Activated CD8-positive, alpha-beta memory T cell treated with anti-CD3 and anti-CD28 coated beads for 4 hours (primary cell): ENCODE measurements around the gene VWA8.
"Not testable (repeated sequence)": the region's sequence is repeated elsewhere in the genome, so short reads cannot be mapped to it uniquely, and the experiment has no call there.

Experiments used
- DNase-seq, 2 donors: peaks; one replicate each; pipeline ENCODE4 v3.0.0-alpha.2; 2020; ENCODE audit warnings: low read depth in 2 of 2

The VWA8 gene

DNA sequence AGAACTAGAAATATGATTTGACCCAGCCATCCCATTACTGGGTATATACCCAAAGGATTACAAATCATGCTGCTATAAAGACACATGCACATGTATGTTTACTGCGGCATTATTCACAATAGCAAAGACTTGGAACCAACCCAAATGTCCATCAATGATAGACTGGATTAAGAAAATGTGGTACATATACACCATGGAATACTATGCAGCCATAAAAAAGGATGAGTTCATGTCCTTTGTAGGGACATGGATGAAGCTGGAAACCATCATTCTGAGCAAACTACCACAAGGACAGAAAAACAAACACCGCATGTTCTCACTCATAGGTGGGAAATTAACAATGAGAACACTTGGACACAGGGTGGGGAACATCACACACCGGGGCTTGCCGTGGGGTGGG lies 38.0 kb downstream of the VWA8 start:
- not testable (repeated sequence) for DNase-seq

- no peak for DNase-seq
These were observed 41.0 kb downstream of the VWA8 start for GRCh38 chr13:41919741-41920487.

DNA sequence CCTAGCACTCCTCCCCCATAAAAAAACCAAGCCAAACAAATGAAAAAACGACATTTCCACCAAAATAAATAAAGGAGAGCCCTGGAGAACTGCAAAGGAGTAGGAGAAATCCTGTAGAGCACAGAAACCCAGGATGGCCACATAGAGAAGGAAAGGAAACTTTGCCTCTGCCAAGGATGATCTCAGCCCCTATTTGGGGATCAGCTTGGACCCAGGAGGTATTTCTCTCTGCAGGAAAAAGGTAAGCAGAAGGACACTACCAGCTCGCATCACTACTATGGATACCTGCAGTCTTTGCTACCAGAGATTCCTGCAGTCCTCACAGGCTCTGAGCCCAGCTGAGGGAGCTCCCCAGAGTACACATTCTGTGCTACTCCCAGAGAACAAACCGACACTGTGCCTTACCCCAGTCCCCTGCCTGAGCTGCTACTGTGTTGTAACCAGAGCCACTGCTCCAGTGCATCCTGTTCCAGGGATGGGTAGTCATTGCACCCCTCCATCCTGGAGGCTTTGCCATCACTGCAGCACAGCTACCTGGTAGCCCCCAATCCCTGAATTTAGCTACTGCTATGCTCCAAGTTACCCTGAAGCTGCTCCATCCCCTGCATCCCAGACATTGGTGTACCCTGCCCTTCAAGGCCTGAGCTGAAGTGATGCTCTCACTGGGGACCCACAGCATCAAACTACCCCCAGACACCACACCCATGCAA lies 41.7 kb downstream of the VWA8 start:
- DNase-seq: no peak

DNA sequence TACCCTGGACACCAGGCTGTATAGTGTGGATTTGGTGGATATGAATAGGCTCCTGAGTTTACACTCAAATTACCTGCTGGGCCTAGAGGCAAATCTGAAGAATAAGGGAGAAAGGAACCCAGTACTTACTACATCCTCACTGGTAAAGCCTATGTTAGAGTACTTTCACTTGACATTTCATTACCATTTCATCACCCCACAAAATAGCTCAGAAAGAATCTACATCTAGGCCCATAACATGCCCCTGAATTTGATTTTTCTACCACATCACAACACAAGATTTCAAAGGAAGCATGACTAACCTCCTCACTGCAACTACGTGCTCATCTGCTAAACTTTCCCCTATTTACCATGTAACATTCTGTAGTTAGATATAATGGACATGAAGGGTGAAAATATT lies 43.3 kb downstream of the VWA8 start:
- DNase-seq: no peak

DNA sequence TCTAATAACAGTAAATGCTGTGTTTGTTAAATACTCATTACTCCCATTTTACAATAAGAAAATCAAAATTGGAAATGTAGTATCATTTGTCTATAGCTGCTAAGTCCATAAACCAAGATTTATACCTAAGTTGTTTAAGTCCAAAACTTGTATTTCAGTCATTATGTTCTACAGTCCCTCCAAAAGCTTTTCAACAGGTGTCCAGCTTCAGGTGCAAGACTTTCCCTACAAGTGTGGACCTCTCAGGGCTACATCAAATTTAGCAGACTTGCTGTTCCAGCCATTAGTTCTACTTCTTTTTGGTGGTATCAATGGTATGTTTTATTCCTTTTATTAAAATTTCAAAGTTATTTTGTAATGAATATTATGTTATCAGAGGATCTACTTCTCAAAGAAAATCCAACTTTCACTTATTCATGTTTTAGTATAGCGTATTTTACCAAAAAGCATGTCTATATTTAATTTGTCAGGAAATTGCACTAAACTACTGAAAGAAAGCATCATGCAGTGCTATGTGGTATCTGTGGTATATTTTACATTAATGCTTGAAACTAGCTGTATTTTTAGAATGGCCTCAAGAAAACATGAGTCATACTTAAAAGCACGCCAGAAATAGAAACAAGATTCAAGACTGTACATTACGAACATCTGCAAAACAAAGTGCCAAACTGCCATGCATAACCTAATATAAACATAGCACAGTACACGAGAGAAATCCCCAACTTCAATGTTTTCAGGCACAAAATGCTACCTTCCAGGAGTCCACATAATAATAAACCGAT lies 44.5 kb downstream of the VWA8 start:
- DNase-seq: no peak

- DNase-seq: no peak
These were observed 45.8 kb downstream of the VWA8 start for GRCh38 chr13:41915081-41915480.

DNA sequence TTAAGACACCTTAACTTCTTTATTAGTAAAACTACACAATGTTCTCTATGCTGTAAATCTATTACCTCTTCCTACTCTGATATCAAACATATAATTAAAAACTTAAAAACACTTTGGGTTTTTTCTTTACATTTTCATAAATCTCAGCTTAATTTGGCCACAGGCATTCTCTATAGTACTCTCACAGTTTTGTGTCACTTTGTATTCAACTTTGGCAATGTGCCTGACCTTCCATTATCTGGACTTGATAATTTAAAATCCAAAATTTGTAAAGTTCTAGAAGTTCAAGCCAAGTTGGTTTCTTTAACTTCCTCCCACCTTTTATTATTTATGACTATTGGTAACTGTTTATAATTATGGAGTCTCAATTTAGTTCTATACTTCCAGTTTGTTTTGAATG lies 46.4 kb downstream of the VWA8 start:
- DNase-seq: no peak

DNA sequence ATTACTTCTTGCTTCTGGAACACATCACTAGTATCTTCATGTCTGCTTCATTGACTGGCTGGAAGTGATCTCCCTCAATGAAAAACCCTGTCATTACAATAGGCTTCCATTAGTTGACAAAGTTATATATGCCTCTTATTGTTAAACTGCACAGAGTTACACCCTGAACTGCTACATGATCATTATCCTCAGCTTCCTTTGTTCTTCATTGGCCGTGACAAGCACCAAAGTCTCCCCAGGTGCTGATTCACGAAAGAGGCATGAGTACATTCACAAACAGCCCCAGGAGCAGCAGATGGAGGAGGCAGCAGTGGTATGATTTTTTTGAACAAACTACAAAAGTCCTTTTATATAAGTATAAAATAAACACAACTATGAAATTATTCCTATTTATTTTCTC lies 51.4 kb downstream of the VWA8 start:
- DNase-seq: no peak

GRCh38 chr13:41905600-41906254 lies 55.2 kb downstream of the VWA8 start:
- DNase-seq: no peak

DNA sequence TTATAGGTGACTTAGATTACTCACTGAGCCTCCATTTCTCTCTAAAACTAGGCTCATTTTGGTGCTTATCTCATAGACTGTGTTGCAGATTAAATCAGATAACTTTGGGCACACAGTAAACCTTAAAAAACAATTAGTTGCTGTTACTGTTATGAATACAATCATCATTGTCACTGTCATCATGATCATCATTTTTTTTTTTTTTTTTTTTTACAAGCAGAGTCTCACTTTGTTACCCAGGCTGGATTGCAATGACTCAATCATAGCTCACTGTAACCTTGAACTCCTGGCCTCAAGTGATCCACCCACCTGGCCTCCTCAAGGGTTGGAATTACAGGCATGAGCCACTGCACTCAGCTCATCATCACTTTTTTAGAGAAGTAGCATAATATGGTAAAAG lies 60.0 kb downstream of the VWA8 start:
- DNase-seq: no peak

- not testable (repeated sequence) for DNase-seq
These were observed 62.5 kb downstream of the VWA8 start for GRCh38 chr13:41898411-41898810.

- DNase-seq: no peak
These were observed 63.8 kb downstream of the VWA8 start for GRCh38 chr13:41897126-41897525.

DNA sequence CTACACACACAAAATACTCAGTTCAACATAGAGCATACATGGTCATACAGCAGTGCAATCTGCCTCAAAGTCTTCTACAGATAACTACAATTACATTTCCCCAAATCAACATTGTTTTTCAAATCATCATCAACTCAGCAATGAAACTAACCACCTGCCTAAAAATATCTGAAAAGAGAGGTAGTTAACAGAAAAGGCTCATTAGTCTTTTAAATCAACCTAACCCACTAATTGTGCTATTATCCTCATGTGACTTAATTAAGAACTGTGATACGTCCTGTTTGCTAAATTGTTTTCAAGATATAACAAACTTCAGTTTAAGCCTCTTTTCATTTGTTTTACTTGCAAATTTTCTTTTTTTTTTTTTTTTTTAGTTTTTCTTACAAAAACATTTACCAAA lies 65.4 kb downstream of the VWA8 start:
- no peak for DNase-seq

DNA sequence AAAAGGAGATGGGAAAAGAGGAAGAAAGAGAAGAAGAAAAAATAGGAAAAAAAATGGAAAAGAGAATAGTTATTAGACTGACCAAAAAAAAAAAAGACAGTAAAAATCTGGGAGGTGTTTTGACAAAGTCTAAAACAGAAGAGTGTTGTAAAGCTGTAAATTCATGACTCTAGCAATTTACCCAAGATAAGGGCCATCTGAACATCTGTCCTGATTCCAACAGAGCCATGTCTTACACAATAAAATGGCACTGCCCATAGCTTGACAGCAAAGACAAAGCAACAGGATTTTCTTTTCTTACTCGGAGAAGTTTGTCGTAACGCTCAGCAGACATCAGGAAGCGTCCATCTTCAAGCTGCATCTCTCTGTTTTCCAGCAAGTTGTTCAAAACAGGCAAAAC lies 69.8 kb downstream of the VWA8 start:
- no peak for DNase-seq

- DNase-seq: no peak
These were observed 77.8 kb downstream of the VWA8 start for GRCh38 chr13:41883147-41883546.

- DNase-seq: not testable (repeated sequence)
These were observed 79.0 kb downstream of the VWA8 start for GRCh38 chr13:41881890-41882289.

GRCh38 chr13:41880966-41881365 lies 79.9 kb downstream of the VWA8 start:
- no peak for DNase-seq

DNA sequence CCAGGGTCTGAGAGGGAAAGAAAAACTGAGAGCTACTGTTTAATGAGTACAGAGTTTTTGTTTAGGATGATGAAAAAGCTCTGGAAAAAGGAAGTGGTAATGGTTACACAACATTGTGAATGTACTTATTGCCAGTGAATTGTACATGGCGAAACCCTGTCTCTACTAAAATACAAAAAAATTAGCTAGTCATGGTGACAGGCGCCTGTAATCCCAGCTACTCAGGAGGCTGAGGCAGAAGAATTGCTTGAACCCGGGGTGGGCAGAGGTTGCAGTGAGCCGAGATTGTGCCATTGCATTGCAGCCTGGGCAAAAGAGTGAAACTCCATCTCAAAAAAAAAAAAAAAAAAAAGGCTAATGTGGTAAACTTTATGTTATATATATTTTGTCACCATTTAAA lies 96.3 kb downstream of the VWA8 start:
- DNase-seq: no peak

DNA sequence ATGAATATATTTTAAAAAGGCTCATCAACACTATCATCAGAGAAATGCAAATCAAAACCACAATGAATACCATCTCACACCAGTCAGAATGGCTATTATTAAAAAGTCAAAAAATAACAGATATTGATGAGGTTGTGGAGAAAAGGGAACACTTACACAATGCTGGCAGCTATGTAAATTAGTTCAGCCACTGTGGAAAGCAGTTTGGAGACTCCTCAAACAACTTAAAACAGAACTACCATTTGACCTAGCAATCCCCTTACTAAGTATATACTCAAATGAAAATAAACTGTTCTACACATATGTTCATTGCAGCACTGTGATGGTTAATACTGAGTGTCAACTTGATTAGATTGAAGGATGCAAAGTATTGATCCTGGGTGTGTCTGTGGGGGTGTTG lies 98.2 kb downstream of the VWA8 start:
- not testable (repeated sequence) for DNase-seq

DNA sequence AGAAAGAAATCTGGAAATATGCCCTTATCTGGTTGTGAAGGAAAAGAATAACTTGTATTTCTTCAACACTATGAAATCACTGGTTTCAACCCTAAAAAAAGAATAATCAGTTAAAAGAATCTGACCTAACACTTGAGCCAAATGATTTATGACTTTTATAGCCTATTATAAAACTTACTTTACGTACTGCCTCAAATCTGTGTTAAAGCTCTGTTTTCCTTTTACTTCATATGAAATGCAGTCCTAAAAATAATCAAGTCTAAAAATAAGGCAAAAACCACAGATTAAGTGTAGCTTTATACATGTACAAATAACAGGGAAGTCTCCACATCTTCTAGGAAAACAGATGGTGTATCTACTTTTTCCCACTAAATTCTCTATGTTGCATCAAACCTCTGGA lies 101.3 kb downstream of the VWA8 start:
- no peak for DNase-seq

DNA sequence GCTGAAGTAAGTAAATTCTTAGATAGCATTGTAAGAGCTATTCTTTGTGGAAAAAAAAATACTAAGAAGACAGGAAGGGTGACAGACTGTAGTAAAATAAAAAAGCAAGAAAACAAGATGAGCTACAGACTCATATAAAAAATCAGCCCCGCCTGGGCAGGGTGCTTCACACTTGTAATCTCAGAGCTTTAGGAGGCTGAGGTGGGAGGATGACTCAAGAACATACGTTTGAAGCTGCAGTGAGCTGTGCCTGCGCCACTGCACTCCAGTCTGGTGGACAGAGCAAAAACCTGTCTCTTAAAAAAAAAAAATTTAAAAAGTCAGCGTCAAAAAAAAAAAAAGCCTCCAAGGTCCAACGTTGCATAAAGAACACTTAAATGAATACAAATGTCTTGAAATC lies 102.1 kb downstream of the VWA8 start:
- no peak for DNase-seq

DNA sequence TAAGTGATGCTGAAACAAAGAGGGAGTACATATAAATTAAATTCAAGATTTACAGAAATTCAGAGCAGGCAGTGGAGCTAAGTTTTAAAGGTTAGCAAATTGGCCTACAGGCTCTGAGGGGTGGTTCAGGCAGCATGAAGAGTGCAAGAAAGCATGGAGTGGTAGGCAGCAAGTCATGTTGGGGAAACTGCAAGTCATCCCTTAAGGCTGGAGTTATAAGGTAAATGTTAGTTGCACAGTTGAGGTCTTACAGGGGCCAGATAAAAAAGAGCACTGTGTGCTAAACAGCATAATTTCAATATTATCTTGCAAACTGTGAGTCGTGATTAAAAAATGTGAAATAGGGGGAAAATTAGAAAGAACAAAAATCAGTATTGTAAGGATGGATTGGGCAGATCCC lies 106.2 kb downstream of the VWA8 start:
- no peak for DNase-seq
